HPDE6-E6E7 (cell line): ENCODE data around the gene ADH7.
A peak's percentile ranks its signal among the peaks of the same experiment; 100 is the strongest.
"Not testable (repeated sequence)": the region's sequence is repeated elsewhere in the genome, so short reads cannot be mapped to it uniquely, and the experiment has no call there.

ENCODE experiments used
- DNase-seq: peaks from one replicate; pipeline ENCODE4 v3.0.0; 2011; ENCODE audit warnings: missing footprints; ENCODE audit errors: extremely low spot score

ADH7 gene

DNA sequence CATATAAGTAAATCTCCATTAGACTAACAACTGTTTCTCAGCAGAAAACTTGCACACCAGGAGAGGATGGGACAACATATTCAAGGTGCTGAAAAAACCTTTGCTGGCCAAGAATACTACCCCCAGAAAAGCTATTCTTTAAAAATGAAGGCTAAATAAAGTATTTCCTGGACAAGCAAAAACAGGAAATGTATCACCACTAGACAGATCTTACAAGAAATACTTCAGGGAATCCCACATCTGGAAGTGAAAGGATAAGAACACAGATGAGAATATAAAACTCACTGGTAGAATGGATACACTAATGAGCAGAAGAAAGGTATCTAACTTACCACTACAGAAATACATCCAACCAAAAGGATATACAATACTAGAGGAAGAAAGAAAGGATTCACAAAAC, 55.6 kb downstream of the ADH7 start:
- no peak for DNase-seq

- DNase-seq, result no peak
Measured at GRCh38 chr4:99378876-99379275, 56.3 kb downstream of the ADH7 start.

- peak; percentile 29 for DNase-seq
Measured at GRCh38 chr4:99377341-99377740, 57.8 kb downstream of the ADH7 start.

- DNase-seq, result not testable (repeated sequence)
Measured at GRCh38 chr4:99372464-99372863, 62.7 kb downstream of the ADH7 start.

- DNase-seq, result not testable (repeated sequence)
Measured at GRCh38 chr4:99367817-99368216, 67.3 kb downstream of the ADH7 start.

DNA sequence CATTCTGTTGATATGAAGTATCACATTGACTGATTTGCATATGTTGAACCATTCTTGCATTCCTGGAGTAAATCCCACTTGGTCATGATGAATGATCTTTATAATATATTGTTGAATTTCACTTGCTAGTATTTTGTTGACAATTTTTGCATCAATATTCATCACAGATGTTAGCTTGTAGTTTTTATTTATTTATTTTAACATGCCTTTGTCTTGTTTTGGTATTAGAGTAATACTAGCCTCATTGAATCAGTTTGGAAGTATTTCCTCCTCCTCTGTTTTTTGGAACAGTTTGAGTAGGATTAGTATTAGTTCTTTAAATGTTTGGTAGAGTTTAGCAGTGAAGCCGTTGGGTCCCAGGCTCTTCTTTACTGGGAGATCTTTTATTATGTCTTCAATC, 68.7 kb downstream of the ADH7 start:
- DNase-seq, result no peak

DNA sequence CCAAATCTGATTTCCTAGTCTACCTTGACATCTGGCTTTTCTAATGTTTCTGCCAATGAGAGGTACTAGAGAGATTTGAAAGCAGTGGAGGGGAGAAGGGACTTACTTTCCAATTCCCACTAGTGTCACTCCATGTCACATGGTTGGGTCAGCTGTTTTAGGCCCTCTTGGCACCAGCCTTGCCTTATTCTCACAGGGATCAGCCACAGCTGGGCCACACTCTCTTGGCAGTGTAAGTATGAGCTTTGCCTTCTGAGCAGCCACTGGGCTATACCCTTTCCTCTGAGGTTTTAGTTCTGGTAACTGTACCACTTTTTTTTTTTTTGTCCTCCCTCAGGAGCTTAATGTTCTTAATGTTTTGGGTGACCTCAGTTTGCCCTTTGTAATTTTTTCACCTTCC, 72.4 kb downstream of the ADH7 start:
- no peak for DNase-seq
